Ovary (tissue), 9 donors: ENCODE measurements around the gene WEE2. TPM values are rescaled to one million over a fixed set of nuclear protein-coding genes. Genes with fewer than 3 reads are reported as not detected.

Experiments
- DNase-seq, 5 donors: peaks; one replicate each; pipeline ENCODE4 v3.0.0-alpha.2; 2019 to 2020
- H3K27ac ChIP-seq, 2 donors: fragments of 200-600 bp; one replicate each; pipeline versions ENCODE4 v1.5.1 to v1.8.0; 2019 to 2022
- H3K27me3 ChIP-seq: fragments of 200-600 bp; one replicate; pipeline ENCODE4 v1.8.0; 2022
- H3K36me3 ChIP-seq: fragments of 200-600 bp; sonication (generic); one replicate; pipeline ENCODE4 v1.5.1; 2019
- H3K4me1 ChIP-seq: one replicate; pipeline ENCODE4 v1.8.1; 2013; ENCODE audit warnings: mild to moderate bottlenecking, moderate library complexity; ENCODE audit not compliant: insufficient read depth
- H3K4me3 ChIP-seq: fragments of 200-600 bp; sonication (generic); one replicate; pipeline ENCODE4 v1.5.1; 2017
- H3K9me3 ChIP-seq, 2 donors: fragments of 200-600 bp in 1 of 2; sonication (generic) in 1 of 2; one replicate each; pipeline versions ENCODE4 v1.5.1 to v1.8.1; 2013 to 2019; ENCODE audit warnings: mild to moderate bottlenecking in 1 of 2, moderate library complexity in 1 of 2
- CTCF ChIP-seq, 3 donors: fragments of 450-650 bp in 2 of 3; fragments of 200-600 bp in 1 of 3; IDR thresholded peaks; one replicate each; pipeline versions ENCODE4 v1.5.1 to v1.8.0; 2016 to 2022; ENCODE audit warnings: antibody characterized with exemption in 3 of 3, mild to moderate bottlenecking in 1 of 3
- EP300 ChIP-seq: sonication (generic); formaldehyde crosslinking; IDR thresholded peaks from one replicate; pipeline ENCODE4 v1.6.1; 2017; ENCODE audit warnings: antibody characterized with exemption
- POLR2A ChIP-seq: fragments of 450-650 bp; IDR thresholded peaks from one replicate; pipeline ENCODE4 v1.6.1; 2017; ENCODE audit warnings: antibody characterized with exemption, mild to moderate bottlenecking, moderate library complexity
- WGBS, 3 donors: extraction: QIAGEN DNeasy Blood & Tissue Kit in 1 of 3; methylation state at CpG; one replicate each; pipeline versions ENCODE4 v1.1.5 to v1.1.7; 2013 to 2017; 5-methylcytosine and 5-hydroxymethylcytosine counted together
- intact Hi-C, 4 donors: fragments of 100-400 bp; cut with DNase I; formaldehyde crosslinking; loops; one replicate each; pipeline versions ENCODE4 v1.11.0 to v1.15.1; 2022 to 2023
- polyA plus RNA-seq, 2 donors: library from polyadenylated mRNA; stranded (reverse); fragments of 200-250 nt in 1 of 2; fragments of 350-450 nt in 1 of 2; fragmentation: Illumina TruSeq in 1 of 2; extraction: RNeasy Lipid Tissue Mini Kit (QIAGEN cat#74804) in 1 of 2; gene quantifications; one replicate each; pipeline ENCODE4 v1.2.3, GENCODE V29; 2013 to 2014
- total RNA-seq, 7 donors: library from RNA; depleted of rRNA in 2 of 7; stranded (reverse); fragments of >200 nt in 2 of 7; fragmentation: NEBNext Ultra II Directional in 3 of 7; extraction: Animal tissue kit (Norgen Biotek cat#: 25700) in 3 of 7; gene quantifications; one replicate each; pipeline versions ENCODE4 v1.1.0 to v1.2.4, GENCODE V29; 2016 to 2023
- donor health status: DM: no; HTN: no; CAD: no; lungs with moderate emphysema.
- donor health status: DM: no; HTN: no; CAD: no.
- donor health status: Bipolar disorder and iron deficiency.
- donor health status: DM: yes; HTN: yes; CAD: no.
- donor health status: DM: no; HTN: no; CAD: no.
- donor health status: DM: yes; HTN: yes; CAD: no.

The WEE2 gene
- total and polyA plus RNA-seq, 9 donors: 0.07 to 0.27 (median 0.16) TPM; not detected in 5

- no peaks in the 10 kb centered on the region for H3K36me3 ChIP-seq
- intact Hi-C loops: no loop called here
- H3K27ac ChIP-seq: no peak overlapping the region
- WGBS, 3 donors: 94 to 95% (median 95%) methylated on average over 6 of the region's 6 CpGs
- H3K9me3 ChIP-seq: no peaks in the 10 kb centered on the region
- H3K4me1 ChIP-seq: no peaks in the 10 kb centered on the region
- no peaks in the 10 kb centered on the region for H3K27me3 ChIP-seq
- DNase-seq: no peak
- no peak overlapping the region for H3K4me3 ChIP-seq
- TF ChIP-seq EP300 (no peak), POLR2A (no peak), CTCF (IDR thresholded peaks at IDR 0.05) (no peak)
Observed at GRCh38 chr7:141664450-141664849, 43.7 kb upstream of the WEE2 start.

GRCh38 chr7:141665208-141666035 is 42.7 kb upstream of the WEE2 start:
- H3K4me1 ChIP-seq: no peaks in the 10 kb centered on the region
- intact Hi-C loops: no loop called here
- H3K4me3 ChIP-seq: no peak overlapping the region
- H3K27me3 ChIP-seq: no peaks in the 10 kb centered on the region
- no peaks in the 10 kb centered on the region for H3K9me3 ChIP-seq
- no peak overlapping the region for H3K27ac ChIP-seq
- H3K36me3 ChIP-seq: no peaks in the 10 kb centered on the region
- DNase-seq: no peak
- TF ChIP-seq EP300: no peak
- TF ChIP-seq POLR2A: no peak
- TF ChIP-seq CTCF (IDR thresholded peaks at IDR 0.05): no peak
- WGBS, 3 donors: 85 to 91% (median 86%) methylated on average over 18 of the region's 18 CpGs

GRCh38 chr7:141666071-141666470 is 42.1 kb upstream of the WEE2 start:
- 80 to 83% (median 81%) methylated on average over 4 of the region's 4 CpGs for WGBS, 3 donors
- Histone ChIP-seq H3K4me1 (no peaks in the 10 kb centered on the region), H3K27me3 (no peaks in the 10 kb centered on the region), H3K27ac (no peak overlapping the region), H3K4me3 (no peak overlapping the region), H3K9me3 (no peaks in the 10 kb centered on the region), H3K36me3 (no peaks in the 10 kb centered on the region)
- DNase-seq: no peak
- intact Hi-C loops: no loop called here
- TF ChIP-seq CTCF (IDR thresholded peaks at IDR 0.05) (no peak), EP300 (no peak), POLR2A (no peak)

GRCh38 chr7:141668853-141669252 is 39.3 kb upstream of the WEE2 start:
- Histone ChIP-seq H3K27me3 (no peaks in the 10 kb centered on the region), H3K27ac (no peak overlapping the region), H3K4me3 (no peak overlapping the region), H3K9me3 (no peaks in the 10 kb centered on the region), H3K36me3 (no peaks in the 10 kb centered on the region), H3K4me1 (no peaks in the 10 kb centered on the region)
- TF ChIP-seq POLR2A (no peak), EP300 (no peak), CTCF (IDR thresholded peaks at IDR 0.05) (no peak)
- no peak for DNase-seq
- intact Hi-C loops: no loop called here
- 75 to 83% (median 76%) methylated on average over 2 of the region's 2 CpGs for WGBS, 3 donors
